GM12878 (cell line): ENCODE results near the gene PTCRA.

Experiments used
- HDAC2 ChIP-seq: fragments of 200-600 bp; sonication (generic); IDR thresholded peaks from 2 replicates; pipeline ENCODE4 v1.6.1; 2017
- LARP7 ChIP-seq: fragments of 450-650 bp; IDR thresholded peaks from 2 replicates; pipeline ENCODE4 v1.6.1; 2017; ENCODE audit warnings: mild to moderate bottlenecking
- REST ChIP-seq: IDR thresholded peaks from 2 replicates; pipeline ENCODE4 v1.6.1; 2012; ENCODE audit warnings: mild to moderate bottlenecking, low read depth, low read length

- TF ChIP-seq REST = no peak
- no peak for TF ChIP-seq LARP7
- no peak for TF ChIP-seq HDAC2
Measured at GRCh38 chr6:42891199-42891722, 24.6 kb upstream of the PTCRA start.
